Posterior cingulate gyrus (tissue), 11 donors: Measurements from ENCODE around the gene HSBP1L1.

Experiments
- DNase-seq, 10 donors: peaks; one replicate each; pipeline versions ENCODE4 v3.0.0 to v3.0.0-alpha.2; 2020 to 2021; ENCODE audit warnings: mixed read lengths in 3 of 10
- intact Hi-C: fragments of 100-400 bp; cut with DNase I; formaldehyde crosslinking; loops from one replicate; pipeline ENCODE4 v1.15.1; 2023

The HSBP1L1 gene

GRCh38 chr18:79964330-79965118, at the start of gene HSBP1L1:
HSBP1L1 (plus strand) TSS chr18:79964643; CDS start chr18:79964736, 93 bp downstream.
- peak in 5 of 10 donors; percentile 49 to 93 (median 89) for DNase-seq
- intact Hi-C loops, result no loop called here

- intact Hi-C loops, result no loop called here
- DNase-seq, result peak in 3 of 10 donors; percentile 51 to 83 (median 74)
These were observed 49.0 kb upstream of the HSBP1L1 start for GRCh38 chr18:79915161-79916127.

- intact Hi-C loops, result no loop called here
- DNase-seq, result no peak
These were observed 48.3 kb upstream of the HSBP1L1 start for GRCh38 chr18:79916128-79916494.

GRCh38 chr18:79916546-79917168, 47.8 kb upstream of the HSBP1L1 start:
- peak in 2 of 10 donors; percentile 18 to 79 for DNase-seq
- intact Hi-C loops, result no loop called here

- DNase-seq, result peak in 5 of 10 donors; percentile 4 to 78 (median 62)
- intact Hi-C loops, result no loop called here
These were observed 47.1 kb upstream of the HSBP1L1 start for GRCh38 chr18:79917169-79917852.

- intact Hi-C loops, result no loop called here
- peak in 4 of 10 donors; percentile 3 to 54 (median 22) for DNase-seq
These were observed 46.4 kb upstream of the HSBP1L1 start for GRCh38 chr18:79917853-79918614.

- intact Hi-C loops, result no loop called here
- peak in 4 of 10 donors; percentile 6 to 77 (median 58) for DNase-seq
These were observed 45.8 kb upstream of the HSBP1L1 start for GRCh38 chr18:79918615-79919011.

GRCh38 chr18:79919089-79919488, 45.4 kb upstream of the HSBP1L1 start:
- intact Hi-C loops, result no loop called here
- DNase-seq, result peak in 4 of 10 donors; percentile 5 to 83 (median 64)

- intact Hi-C loops, result no loop called here
- DNase-seq, result peak in 7 of 10 donors; percentile 2 to 44 (median 4)
These were observed 42.2 kb upstream of the HSBP1L1 start for GRCh38 chr18:79921984-79922965.

- intact Hi-C loops, result no loop called here
- peak in 9 of 10 donors; percentile 2 to 80 (median 6) for DNase-seq
These were observed 41.5 kb upstream of the HSBP1L1 start for GRCh38 chr18:79922971-79923411.

GRCh38 chr18:79923896-79924585, 40.4 kb upstream of the HSBP1L1 start:
- peak in 7 of 10 donors; percentile 2 to 55 (median 5) for DNase-seq
- intact Hi-C loops, result no loop called here

GRCh38 chr18:79924814-79925731, 39.4 kb upstream of the HSBP1L1 start:
- DNase-seq, result peak in 6 of 10 donors; percentile 22 to 85 (median 61)
- intact Hi-C loops, result no loop called here

- intact Hi-C loops, result no loop called here
- DNase-seq, result peak in 4 of 10 donors; percentile 3 to 48 (median 41)
These were observed 38.1 kb upstream of the HSBP1L1 start for GRCh38 chr18:79926306-79926705.

GRCh38 chr18:79926715-79927606, 37.5 kb upstream of the HSBP1L1 start:
- DNase-seq, result peak in 5 of 10 donors; percentile 4 to 80 (median 53)
- intact Hi-C loops, result no loop called here
